Hematopoietic multipotent progenitor cell (in vitro differentiated cells): ENCODE results near the gene PRODH2. TPM values are rescaled to one million over a fixed set of nuclear protein-coding genes. Genes with fewer than 3 reads are reported as not detected.
"Not testable (repeated sequence)": the region's sequence is repeated elsewhere in the genome, so short reads cannot be mapped to it uniquely, and the experiment has no call there.

ENCODE experiments used
- DNase-seq, 3 donors: peaks; one replicate each; pipeline ENCODE4 v3.0.0-alpha.2; 2011 to 2015; ENCODE audit warnings: low read depth in 2 of 3, low spot score in 2 of 3
- total RNA-seq: library from RNA; depleted of rRNA; stranded (reverse); fragments of >200 nt; gene quantifications from one replicate; pipeline ENCODE4 v1.2.3, GENCODE V29; 2012

PRODH2 gene
- total RNA-seq, 1 donor: not detected

DNA sequence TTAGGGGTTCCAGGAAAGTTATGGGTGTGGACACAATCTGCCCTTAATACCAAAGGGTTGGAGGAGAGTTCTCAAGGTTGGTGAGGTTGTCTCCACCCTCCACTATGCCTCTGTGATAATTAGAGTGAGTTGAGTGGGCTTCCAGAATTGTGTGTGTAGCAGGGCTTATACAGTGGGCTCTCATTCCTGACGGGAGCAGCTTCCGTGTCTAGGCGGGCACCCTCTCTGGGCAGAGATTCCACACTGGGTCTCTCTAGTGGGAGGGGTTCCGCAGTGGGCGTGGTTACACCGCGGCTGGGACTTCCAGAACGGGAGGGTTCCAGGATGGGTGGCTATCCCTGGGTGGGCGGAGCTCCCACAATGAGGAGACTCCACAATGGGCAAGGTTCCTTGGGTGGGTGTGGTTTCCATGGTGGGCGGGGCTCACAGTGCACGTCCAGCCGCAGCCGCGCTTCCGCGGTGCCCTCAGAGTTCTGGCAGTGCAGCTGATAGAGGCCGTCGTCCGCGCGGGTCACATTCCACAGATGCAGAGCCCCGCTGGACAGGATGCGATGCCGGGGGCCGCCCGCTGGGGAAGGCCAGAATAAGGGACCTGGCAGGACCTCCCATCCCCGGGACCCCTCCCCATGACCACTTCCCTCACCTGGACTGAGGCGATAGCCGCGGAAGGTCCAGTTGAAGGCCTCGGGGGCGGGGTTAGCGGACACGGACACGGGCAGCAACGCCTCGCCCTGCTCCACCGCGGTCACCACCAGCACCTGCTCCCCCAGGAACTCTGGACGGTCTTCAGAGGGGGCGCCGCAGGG is 31.2 kb upstream of the PRODH2 start:
- no peak for DNase-seq

DNA sequence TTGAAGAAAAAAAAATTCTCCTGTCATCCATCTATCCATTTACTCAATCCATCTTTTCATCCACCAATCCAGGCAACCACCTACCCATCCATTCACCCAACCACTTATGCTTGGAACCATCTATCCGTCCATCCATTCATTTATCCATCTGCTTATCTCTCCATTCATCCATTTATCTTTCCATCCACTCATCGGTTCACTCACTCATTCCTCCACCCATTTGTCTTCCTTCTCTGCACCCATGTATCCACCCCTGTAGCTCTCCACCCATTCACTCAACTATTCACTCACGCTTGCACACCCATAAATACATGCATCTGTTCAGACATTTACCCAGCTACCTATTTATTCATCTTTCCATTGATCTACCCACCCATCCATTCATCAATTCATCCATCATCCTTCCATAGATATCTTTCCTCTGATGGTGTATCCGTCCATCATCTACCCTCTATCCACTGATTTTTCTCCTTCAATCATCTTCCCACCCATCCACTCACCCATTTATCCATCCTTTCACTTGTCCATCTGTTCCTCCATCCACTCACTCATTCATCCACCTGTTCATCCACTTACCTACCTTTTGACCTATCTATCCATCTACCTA is 30.1 kb upstream of the PRODH2 start:
- DNase-seq: no peak

DNA sequence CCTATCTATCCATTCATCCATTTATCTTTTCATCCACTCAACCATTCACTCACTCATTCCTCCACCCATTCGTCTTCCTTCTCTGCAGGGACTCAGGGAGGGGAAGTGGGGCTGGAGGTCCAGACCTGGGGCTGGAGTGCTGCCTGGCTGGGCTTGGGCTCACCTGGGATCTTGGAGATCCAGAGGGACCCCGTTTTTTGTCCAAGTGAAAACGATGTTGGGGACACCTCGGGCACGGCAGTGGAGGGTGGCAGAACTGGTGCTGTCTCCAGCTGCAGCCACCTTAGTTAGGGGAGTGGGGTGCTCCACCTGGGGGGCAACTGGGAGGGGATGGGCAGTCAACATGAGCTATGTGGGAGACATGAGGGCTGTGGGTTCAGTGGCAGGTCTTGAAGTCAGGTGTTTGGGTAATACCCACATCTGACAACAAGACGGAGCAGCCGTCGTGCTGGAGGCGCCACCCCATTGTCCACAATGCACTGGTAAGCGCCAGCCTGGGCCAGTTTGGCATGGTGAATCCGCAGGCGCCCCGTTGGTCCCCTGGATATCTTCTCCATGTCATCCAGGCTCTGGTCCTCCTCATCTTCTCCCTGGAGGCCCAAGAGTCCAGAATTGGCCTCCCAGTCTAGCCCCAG is 29.4 kb upstream of the PRODH2 start:
- DNase-seq: no peak

DNA sequence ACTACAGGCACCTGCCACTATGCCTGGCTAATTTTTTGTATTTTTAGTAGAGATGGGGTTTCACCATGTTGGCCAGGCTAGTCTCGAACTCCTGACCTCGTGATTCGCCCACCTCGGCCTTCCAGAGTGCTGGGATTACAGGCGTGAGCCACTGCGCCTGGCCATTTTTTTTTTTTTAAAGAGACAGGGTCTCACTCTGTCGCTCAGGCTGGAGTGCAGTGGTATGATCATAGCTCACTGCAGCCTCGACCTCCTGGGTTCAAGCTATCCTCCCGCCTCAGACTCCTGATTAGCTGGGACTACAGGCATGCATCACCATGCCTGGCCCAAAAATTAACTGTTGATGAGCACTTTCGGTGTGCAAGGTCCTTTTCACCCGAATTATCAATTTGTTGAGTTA is 23.5 kb upstream of the PRODH2 start:
- DNase-seq: not testable (repeated sequence)

DNA sequence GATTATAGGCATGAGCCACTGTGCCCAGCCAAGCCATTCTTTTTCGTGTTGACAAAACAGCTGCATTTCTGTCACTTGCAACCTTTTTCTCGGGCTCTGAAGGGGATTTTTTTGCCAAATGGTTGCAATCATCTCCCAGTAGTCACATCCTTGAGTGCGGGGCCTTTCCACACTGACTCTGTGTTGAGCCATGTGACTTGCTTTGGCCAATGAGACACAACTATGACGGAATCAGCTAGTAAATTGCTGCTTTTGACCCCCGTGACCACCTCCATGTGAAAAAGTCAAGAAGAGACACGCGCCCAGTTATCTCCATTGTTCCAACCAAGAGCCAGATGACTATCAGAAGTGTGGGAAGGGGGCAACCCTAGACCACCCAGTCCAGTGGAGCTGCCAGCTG is 21.3 kb upstream of the PRODH2 start:
- no peak for DNase-seq

DNA sequence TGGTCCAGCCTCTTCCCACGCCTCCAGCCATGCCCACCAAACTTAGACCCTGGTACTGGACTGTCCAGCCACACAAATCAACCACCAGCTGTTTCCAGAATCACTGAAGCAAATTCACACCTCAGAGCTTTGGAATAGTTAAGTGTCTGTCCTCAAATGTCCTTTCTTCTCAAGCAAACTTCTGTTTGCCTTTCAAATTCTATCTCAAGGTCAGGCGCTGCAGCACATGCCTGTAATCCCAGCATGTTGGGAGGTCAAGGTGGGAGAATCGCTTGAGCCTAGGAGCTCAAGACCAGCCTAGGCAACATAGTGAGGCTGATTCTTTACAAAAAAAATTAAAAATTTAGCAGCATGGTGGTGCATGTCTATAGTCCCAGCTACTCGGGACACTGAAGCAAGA is 19.4 kb upstream of the PRODH2 start:
- no peak for DNase-seq

DNA sequence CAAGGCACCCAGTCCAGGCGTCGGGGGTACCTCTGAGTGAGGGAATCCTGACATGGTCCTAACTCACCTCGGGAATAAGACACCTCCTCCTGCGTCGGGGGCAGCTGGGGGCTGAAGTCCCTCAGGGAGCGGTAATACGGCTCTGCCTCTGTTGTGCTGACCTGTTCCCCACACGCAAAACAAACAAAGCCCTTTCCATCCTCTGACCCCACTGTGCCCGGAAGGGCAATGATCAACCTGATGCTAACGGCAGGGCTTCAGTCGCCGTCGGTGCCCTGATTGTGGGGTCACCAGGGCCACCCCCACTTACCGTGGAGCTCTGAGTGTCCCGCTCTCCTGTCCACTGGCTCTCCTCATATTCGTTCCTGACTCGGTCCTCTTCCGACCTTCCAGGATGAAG is 18.3 kb upstream of the PRODH2 start:
- no peak for DNase-seq

DNA sequence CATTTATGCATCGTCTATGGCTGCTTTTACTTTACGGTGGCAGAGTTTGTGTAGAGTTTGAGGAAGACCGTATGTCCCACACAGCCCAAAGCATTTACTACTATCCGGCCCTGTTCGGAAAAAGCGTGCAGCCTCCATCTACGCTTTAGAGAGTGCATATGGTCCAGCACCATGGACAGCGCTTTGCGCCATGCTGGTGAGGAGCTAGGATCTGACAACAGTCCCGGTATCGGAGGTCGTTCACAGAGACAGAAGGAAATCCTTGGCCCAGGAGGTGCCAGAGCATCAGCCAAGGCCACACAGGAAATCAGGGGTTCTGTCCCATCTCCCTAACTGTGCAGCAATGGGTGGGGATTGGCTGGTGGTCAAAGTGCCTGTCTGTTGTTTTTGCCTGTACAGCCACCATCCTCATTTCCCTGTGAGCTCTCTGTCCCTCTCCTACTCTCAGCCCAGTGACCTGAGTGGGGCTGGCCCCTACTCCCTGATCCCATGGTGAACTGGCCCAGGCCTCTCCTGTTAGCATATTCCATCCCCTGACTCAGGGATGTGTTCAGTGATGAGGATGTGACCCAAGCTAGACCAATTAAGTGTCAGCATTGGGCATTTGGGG is 16.2 kb upstream of the PRODH2 start:
- DNase-seq: peak; percentile 21 to 84 (median 65)

DNA sequence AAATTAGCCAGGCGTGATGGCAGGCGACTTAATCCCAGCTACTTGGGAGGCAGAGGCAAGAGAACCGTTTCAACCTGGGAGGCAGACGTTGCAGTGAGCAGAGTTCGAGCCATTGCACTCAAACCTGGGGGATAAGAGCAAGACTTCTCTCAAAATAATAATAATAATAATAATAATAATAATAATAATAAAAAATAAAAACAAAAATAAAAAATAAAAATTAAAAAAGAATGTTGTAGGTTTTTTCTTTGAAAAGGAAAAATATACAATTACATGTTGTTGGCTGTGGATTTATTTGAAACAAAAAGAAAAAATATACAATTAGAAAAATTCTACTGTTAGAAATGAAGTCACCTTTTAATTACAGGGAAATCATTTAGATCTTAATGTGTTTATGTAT is 11.5 kb upstream of the PRODH2 start:
- no peak for DNase-seq

DNA sequence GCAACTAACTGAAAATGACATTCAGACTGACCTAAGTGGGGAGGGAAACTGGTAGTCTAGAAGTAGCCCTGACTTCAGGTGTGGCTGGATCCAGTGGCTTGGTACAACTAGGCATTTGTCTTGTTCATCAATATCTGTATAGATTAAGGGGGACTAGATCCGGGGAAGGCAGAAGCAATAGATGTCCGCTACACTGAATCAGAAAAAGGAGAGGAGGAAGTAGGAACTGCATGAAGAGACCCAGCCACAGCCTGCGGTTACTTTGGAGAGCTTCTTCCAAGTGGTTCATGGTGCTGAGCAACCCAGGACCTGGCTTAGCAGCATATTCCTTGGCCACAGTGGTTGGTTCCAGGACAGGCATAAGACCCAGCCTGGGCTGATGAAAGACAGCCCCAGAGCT is 9.9 kb upstream of the PRODH2 start:
- no peak for DNase-seq

DNA sequence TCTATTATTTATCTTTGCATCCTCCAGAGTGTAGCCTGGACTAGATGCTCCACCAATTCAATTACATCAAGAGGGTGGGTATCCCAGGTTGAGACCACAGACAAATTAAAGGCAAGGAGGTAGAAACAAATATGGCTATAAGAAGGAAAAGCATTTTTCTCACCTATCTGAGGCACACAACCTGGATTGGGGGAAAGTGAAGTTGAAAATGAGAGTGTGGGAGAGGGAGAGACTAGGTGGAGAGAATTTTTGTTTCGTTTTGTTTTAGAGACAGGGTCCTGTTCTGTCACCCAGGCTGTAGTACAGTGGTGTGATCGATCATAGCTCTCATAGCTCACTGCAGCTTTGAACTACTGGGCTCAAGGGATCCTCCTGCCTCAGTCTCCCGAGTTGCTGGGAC is 5.8 kb upstream of the PRODH2 start:
- DNase-seq: no peak

DNA sequence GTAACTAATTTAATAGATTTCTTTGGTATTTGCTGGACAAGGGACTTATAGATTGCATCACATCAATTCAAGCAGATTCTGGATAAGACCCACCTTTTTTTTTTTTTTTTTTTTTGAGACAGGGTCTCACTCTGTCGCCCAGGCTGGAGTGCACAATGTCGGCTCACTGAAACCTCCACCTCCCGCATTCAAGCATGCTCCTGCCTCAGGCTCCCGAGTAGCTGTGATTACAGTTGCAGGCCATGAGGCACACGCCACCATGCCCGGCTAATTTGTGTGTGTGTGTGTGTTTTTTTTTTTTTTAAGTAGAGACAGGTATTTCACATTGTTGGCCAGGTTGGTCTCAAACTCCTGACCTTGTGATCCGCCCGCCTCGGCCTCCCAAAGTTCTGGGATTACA is 4.2 kb upstream of the PRODH2 start:
- DNase-seq: no peak

DNA sequence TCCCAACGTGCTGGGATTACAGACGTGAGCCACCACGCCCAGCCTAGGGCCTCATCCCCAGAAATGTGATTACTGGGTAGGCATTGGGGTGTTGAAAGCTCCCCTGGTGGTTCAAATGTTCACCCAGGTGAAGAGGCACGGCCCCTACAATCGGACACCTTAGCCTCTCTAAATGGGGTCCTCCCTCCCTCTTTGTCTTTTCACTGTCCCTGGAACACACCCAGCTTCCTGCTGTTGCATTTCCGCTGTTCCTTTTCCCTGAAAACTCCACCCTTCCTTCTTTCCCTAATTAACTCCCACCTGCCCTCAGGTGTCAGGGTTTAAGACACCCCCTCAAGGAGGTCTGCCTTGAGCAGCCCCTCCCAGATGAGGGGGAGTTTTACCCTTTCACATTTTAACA is 3.6 kb upstream of the PRODH2 start:
- no peak for DNase-seq

DNA sequence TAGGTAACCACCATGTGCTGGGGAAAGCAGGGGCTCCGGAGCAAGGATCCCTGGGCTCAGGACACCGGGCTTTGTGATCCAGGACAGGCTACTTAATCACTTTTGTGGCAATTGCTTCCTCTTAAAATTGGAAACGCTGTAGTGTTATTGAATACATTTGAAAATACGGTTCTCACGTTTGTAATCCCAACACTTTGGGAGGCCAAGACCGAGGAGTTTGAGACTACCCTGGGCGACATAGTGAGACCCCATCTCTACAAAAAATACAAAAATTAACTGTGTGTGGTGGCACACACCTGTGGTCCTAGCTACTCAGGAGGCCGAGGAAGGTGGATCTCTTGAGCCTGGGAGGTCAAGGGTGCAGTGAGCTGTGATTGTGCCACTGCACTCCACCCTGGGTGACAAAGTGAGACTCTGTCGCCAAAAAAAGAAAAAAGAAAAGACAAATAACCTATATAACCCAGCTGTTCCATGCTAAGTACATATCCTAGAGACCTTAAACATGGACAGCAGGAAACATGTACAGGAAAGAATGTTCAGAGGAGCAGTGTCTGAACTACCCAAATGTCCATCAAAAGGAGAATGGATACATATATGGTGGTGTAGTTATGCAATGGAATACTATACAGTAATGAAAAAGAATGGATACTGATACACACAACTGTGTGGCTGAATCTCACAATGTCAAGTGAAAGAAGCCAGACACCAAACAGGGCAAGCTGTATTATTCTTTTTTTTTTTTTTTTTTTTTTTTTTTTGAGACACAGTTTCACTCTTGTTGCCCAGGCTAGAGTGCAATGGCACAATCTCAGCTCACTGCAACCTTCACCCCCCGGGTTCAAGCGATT is 622 bp upstream of the PRODH2 start:
- DNase-seq: no peak

DNA sequence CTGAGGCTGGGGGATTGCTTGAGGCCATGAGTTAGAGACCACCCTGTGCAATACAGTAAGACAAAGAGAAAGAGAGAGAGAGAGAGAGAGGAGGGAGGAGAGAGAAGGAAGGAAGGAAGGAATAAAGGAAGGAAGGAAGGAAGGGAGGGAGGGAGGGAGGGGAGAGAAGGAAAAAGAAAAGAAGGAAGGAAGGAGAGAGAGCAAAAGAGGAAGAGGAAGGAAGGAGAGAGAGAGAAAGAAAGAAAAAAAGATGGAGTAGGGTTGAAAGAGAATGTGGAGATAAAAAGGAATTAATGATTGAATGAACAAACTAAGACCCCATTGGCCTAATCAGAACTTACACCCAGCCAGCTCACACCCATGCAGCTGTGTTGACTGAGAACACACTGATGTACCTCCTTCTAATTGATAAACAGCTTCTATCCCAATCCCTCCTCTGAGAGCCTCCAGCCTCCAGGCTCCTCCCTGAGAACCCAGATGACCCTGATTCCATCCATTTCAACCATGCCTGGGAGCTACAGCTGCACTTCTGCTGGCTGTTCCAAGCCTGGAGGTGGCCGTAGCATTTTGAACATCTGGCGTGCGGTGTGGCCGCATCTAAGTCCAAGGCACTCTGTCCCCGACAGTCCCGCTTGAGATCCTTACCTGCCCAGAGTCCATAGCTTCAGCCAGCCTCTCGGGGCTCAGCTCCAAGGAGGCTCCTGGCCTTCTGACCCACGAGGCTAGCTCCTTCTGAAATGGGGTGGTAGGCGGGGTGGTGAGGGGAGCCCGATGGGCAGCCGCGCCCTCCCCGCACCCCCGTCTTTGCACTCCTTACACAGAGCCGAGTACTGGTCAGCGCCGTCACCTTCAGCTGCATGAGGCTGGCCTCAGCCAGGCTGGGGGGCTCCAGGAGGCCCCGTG is 1.1 kb downstream of the PRODH2 start:
- no peak for DNase-seq

DNA sequence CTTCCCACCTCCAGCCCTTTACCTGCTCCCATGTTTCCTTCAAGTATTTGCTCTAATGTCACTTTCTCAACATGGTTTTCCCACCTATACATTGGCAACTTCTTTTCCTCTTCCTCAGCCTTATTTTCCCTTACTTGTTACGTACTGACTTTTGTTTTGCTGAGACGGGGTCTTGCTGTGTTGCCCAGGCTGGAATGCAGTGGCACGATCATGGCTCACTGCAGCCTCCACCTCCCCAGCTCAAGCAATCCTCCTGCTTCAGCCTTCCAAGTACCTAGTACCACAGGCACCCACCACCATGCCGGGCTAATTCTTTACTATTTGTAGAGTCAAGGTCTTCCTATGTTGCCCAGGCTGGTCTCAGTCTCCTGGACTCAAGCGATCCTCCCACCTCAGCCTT is 5.0 kb downstream of the PRODH2 start:
- no peak for DNase-seq

DNA sequence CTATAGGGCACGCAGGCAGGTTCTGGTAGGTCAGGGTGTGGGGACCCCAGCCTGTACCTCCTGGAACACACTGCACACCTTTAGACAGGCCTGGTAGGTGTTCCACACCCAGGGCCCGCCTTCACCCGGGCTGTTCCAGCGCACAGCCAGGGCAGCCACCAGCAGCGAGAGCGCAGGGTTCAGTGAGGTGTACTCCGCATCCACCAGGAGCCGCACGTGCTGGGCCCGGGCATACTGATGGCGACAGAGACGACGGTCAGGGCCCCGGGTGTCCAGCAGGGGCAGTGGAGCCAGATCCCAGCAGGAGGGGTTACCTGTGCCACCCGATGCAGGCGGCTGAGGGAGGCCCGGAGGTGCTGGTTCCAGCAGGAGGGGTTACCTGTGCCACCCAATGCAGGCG is 6.0 kb downstream of the PRODH2 start:
- DNase-seq: no peak

DNA sequence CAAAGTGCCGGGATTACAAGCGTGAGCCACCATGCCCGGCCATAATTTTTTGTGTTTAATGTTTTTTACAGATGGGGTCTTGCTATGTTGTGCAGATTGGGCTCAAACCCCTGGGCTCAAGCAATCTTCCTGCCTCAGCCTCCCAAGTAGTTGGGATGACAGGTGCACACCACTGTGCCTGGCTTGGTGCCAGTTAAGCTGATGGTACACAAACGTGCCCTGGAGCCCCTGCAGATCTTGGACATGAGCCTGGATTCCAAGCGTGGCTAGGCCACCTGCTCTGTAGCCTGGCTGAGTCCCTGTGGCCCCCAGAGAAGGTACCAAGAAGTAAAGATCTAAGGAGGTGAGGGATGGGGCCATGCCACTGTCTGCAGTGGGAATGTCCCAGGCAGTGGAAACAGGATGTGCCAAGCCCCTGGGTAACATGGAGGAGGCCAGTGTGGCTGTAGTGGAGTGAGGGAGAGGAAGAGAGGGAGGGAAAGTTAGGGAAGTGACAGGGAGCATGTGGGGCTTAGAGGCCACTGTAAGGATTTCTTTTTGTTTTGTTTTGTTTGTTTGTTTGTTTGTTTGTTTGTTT is 7.0 kb downstream of the PRODH2 start:
- no peak for DNase-seq

DNA sequence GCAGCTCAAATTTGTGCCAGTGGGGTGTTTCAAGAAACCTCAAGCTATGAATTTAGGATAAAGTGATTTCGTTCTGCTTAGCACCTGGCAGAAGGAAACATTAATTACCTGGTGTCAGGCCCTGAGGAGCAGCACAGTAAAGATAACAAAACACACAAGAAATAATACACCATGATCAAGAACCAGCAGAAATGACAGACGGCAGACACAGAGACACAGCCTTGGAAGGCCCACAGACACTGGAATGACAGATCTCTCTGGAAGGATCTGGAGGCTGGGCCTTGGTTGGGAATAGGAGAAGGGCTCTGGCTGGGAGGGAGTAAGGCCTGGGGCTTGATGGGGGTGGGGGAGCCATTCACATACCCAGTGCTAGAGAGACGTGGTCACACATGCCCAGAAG is 10.8 kb downstream of the PRODH2 start:
- DNase-seq: no peak
